Aorta (tissue), 5 donors: ENCODE results near the gene RALGPS1. TPM values are rescaled to one million over a fixed set of nuclear protein-coding genes. Genes with fewer than 3 reads are reported as not detected.
A peak's percentile ranks its signal among the peaks of the same experiment; 100 is the strongest.

Experiments used
- ATAC-seq: fragments of 200-7000 bp; cut with Tn5 transposase; one replicate; pipeline ENCODE4 v1.9.1; 2022; ENCODE audit warnings: moderate library complexity; ENCODE audit not compliant: low FRiP score
- DNase-seq, 2 donors: peaks; one replicate each; pipeline ENCODE4 v3.0.0-alpha.2; 2020
- H3K27ac ChIP-seq, 2 donors: one replicate each; pipeline ENCODE4 v1.5.1; 2013; ENCODE audit warnings: low read length in 2 of 2, mild to moderate bottlenecking in 2 of 2, moderate library complexity in 2 of 2, control low read depth in 1 of 2, inconsistent platforms in 1 of 2, low read depth in 1 of 2
- H3K27me3 ChIP-seq, 2 donors: one replicate each; pipeline ENCODE4 v1.6.1; 2013; ENCODE audit warnings: control low read depth in 1 of 2, low read length in 1 of 2, mild to moderate bottlenecking in 1 of 2, moderate library complexity in 1 of 2; ENCODE audit not compliant: insufficient read depth in 2 of 2, control insufficient read depth in 1 of 2
- H3K36me3 ChIP-seq, 2 donors: one replicate each; pipeline ENCODE4 v1.6.1; 2013; ENCODE audit warnings: control low read depth in 1 of 2, low read length in 1 of 2, mild to moderate bottlenecking in 1 of 2; ENCODE audit not compliant: insufficient read depth in 2 of 2, control insufficient read depth in 1 of 2
- H3K4me1 ChIP-seq, 2 donors: one replicate each; pipeline ENCODE4 v1.6.1; 2013; ENCODE audit warnings: low read length in 2 of 2, control low read depth in 1 of 2, mild to moderate bottlenecking in 1 of 2, moderate library complexity in 1 of 2; ENCODE audit not compliant: insufficient read depth in 2 of 2, control insufficient read depth in 1 of 2
- H3K4me3 ChIP-seq, 2 donors: one replicate each; pipeline ENCODE4 v1.5.1; 2013; ENCODE audit warnings: low read length in 2 of 2, control low read depth in 1 of 2, mild to moderate bottlenecking in 1 of 2
- H3K9me3 ChIP-seq: one replicate; pipeline ENCODE4 v1.6.1; 2013; ENCODE audit warnings: mild to moderate bottlenecking, low read length; ENCODE audit not compliant: control insufficient read depth
- WGBS, 2 donors: extraction: QIAGEN DNeasy Blood & Tissue Kit; methylation state at CpG; one replicate each; pipeline ENCODE4 v1.1.7; 2013; 5-methylcytosine and 5-hydroxymethylcytosine counted together
- intact Hi-C, 2 donors: fragments of 100-400 bp; cut with DNase I; formaldehyde crosslinking; loops; one replicate each; pipeline versions ENCODE4 v1.14.2 to v1.15.0; 2022
- polyA plus RNA-seq, 2 donors: library from polyadenylated mRNA; stranded (reverse); fragments of 200-250 nt; gene quantifications; one replicate each; pipeline ENCODE4 v1.2.3, GENCODE V29; 2013
- total RNA-seq, 2 donors: library from RNA; stranded (reverse); fragmentation: NEBNext Ultra II Directional; extraction: Animal tissue kit (Norgen Biotek cat#: 25700); gene quantifications; one replicate each; pipeline ENCODE4 v1.2.1, GENCODE V29; 2021
- donor health status: healthy with polysubstance abuse.
- donor health status: Bipolar disorder and iron deficiency.
- donor health status: DM: no; HTN: no; CAD: no.
- donor health status: DM: no; HTN: no; CAD: no.
- donor health status: DM: yes; HTN: yes; CAD: no.

RALGPS1 gene
- total and polyA plus RNA-seq, 4 donors, result 2.0 to 19.7 (median 8.3) TPM

DNA sequence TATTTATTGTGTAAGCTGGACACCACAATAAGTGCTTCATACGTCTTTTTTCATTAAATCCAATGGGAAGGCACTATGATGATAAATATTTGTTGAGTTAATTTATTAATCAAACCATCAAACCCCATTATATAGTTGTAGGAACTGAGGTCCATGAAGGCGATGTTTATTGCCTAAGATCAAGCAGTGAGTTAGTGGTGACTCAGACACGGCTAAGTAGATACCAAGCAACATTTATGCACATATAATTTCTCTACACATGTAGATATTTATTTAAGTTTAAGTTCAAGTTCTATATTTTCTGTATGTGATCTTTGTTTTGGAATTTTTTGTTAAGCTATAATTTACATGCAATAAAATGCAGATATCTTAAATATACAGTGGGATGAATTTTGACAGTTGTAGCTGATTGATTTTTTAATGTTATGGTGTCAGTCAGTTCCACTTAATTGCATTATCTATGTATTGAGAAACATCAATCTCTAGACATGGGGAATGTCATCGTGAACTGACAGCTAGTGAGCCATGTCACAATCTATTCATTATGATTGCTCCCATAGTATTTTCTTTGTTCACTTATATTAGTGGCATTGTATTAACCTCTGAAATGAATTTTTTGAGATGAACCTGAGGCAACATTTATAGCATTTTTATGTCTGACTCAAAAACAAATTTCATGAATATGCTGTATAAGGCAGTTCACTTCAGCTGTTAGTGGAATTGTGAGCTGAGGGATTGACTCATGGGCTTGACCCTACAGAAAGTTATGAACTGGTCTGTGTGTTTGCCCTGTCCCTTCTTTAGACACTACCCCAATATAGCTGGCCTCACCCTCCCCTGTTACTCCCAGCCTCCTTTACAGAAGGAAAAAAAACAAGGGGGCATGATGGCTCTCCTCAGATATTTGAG is 338.1 kb downstream of the RALGPS1 start:
- Histone ChIP-seq H3K4me3 (no peak overlapping the region), H3K36me3 (no peaks in the 10 kb centered on the region), H3K27ac (no peak overlapping the region), H3K9me3 (no peaks in the 10 kb centered on the region), H3K4me1 (peaks cover 0 to 5% of the 10 kb centered on the region in 2 donors), H3K27me3 (no peaks in the 10 kb centered on the region)
- intact Hi-C loops, result no loop called here
- no peak for DNase-seq
- no peak for ATAC-seq
- WGBS, 2 donors, result 94 to 96% methylated on average over 4 of the region's 4 CpGs

DNA sequence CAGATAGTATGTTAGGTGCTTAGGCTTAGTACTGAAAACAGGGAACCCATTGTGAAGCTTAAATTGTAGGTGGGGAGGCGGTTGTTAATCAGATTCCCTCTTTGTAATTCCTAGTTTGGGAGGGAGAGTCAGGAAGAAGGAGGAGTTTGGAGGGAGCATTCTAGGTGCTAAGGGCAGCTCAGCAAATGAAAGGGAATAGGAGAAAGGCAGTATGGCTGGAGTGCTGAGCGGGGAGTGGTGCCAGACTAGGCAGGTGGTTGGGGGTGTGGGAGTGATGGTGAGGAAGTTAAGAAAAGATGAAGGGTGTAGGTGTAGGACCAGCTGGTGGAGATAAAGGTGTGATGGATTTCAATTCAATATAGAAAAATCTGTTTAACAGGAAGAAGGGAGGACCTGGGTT is 338.9 kb downstream of the RALGPS1 start:
- Histone ChIP-seq H3K9me3 (no peaks in the 10 kb centered on the region), H3K27me3 (no peaks in the 10 kb centered on the region), H3K36me3 (no peaks in the 10 kb centered on the region), H3K4me1 (peaks cover 0 to 5% of the 10 kb centered on the region in 2 donors), H3K27ac (no peak overlapping the region), H3K4me3 (no peak overlapping the region)
- DNase-seq (no peak), ATAC-seq (no peak)
- 97 to 98% methylated on average over 2 of the region's 2 CpGs for WGBS, 2 donors
- intact Hi-C loops, result no loop called here

DNA sequence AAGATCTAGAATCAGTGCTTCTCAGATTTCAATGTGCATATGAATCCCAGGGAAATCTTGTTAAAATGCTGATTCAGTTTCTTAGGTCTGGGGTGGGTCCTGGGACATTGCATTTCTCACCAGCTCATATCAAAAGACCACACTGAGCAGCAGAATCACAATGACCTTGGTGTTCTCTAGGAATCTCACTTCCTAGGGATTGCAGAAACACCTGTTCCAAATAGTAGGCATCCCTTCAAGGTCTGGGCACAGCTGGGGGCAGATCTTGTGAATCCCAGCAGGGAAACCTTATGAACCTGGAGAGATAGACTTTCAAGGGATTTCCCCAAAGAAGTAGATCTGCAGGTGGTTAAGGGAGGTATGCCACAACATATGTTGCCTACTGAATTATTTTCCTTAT is 341.1 kb downstream of the RALGPS1 start:
- H3K36me3 ChIP-seq, result no peaks in the 10 kb centered on the region
- no peak overlapping the region for H3K4me3 ChIP-seq
- H3K27ac ChIP-seq, result no peak overlapping the region
- peaks cover 2 to 15% of the 10 kb centered on the region in 2 donors for H3K4me1 ChIP-seq
- ATAC-seq, result no peak
- H3K9me3 ChIP-seq, result no peaks in the 10 kb centered on the region
- no peaks in the 10 kb centered on the region for H3K27me3 ChIP-seq
- intact Hi-C loops, result loop anchor here in 1 of 2 donors (5.0 kb wide), 1 partner anchor 57 kb away; no protein-coding TSS in a partner anchor
- DNase-seq, result no peak

DNA sequence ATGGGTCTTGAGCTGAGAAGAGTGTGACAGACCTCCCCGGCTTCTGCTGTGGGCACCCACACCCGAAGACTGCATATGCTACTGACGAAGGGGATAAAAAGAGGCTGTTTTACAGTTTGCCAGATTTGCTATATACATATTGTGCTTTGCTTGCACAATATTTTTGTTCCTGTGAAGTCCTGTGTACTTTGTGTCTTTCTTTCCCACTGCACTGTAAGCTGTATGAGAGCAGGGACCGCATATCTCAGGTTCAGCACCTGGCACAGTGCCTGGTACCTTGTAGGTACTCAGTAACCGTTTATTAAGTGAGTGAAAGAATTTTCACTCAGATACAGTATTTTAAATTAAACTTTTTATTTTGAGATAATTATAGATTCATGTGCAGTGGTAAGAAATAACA is 341.7 kb downstream of the RALGPS1 start:
- no peak for ATAC-seq
- Histone ChIP-seq H3K36me3 (no peaks in the 10 kb centered on the region), H3K27me3 (no peaks in the 10 kb centered on the region), H3K9me3 (no peaks in the 10 kb centered on the region), H3K4me3 (no peak overlapping the region), H3K4me1 (peaks cover 2 to 15% of the 10 kb centered on the region in 2 donors), H3K27ac (no peak overlapping the region)
- WGBS, 2 donors, result 80 to 84% methylated on average over 5 of the region's 5 CpGs
- intact Hi-C loops, result loop anchor here in 1 of 2 donors (5.0 kb wide), 1 partner anchor 56 kb away; no protein-coding TSS in a partner anchor
- DNase-seq, result no peak

DNA sequence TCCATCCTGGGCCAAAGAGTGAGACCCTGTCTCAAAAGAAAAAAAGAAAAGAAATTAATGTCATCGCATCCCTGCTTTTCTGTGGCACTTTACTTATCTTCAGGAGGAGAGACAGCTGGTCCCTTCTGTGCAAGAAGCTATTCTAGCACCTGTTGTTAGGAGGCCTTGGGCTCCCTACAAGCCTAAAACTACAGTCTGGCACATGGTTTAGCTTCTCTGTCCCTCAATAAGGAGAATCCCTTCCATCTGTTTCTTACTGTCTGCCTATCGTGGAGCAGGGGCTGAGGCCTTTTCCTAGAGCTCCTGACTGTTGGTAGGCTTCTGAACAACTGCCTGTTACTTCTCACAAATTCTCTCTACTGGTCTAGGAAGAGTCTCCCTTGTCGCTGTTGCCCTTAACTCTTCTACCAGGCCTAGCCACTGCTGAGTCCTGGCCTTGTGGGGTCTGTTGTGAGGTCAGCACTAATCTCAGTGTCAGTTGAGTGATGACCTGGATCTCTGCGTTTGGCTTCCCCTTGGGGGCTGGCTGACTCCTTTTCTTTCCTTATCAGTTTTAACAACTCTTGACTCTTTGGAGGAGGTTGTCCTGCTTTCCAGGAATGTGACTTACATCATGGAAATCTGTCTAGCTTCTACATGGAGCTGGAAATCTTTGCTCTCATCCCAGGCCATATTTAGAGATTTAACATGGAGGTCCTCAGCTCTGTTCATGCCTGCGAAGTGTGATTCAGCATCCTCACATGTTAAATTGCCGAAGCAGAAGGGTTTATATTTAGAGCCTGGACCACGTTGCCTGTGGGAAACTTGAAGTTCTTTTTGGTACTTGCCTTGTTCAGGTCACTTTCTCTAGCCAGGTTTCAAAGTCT is 344.3 kb downstream of the RALGPS1 start:
- intact Hi-C loops, result loop anchor here in 1 of 2 donors (5.0 kb wide), 1 partner anchor 53 kb away; no protein-coding TSS in a partner anchor
- Histone ChIP-seq H3K4me3 (no peak overlapping the region), H3K9me3 (no peaks in the 10 kb centered on the region), H3K27me3 (no peaks in the 10 kb centered on the region), H3K27ac (peak overlapping the region; percentile 78 to 88), H3K36me3 (no peaks in the 10 kb centered on the region), H3K4me1 (peaks cover 2 to 18% of the 10 kb centered on the region in 2 donors)
- peak; percentile 69 for ATAC-seq
- DNase-seq, result no peak
- 32 to 38% methylated on average over 7 of the region's 7 CpGs for WGBS, 2 donors

DNA sequence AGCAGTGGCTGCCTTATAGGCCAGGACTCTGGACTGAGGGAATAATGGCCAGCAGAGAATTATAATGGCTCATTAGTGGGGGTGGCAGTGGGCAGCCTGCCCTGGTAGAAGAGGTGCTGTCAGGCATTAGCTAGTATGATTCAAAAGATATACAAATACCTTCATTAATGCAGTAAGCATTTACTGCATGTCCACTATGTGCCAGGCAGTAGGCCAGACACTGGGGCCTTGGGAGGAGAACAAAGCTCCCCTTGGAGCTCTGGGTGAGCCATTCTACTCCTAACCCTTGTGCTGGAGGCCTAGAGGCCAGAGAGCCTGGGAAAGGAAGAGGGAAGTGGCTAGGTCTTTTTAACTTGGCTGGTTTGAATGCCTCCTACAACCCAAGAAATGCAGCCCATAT is 348.0 kb downstream of the RALGPS1 start:
- intact Hi-C loops, result no loop called here
- no peak overlapping the region for H3K27ac ChIP-seq
- H3K9me3 ChIP-seq, result no peaks in the 10 kb centered on the region
- peaks cover 2 to 16% of the 10 kb centered on the region in 2 donors for H3K4me1 ChIP-seq
- H3K36me3 ChIP-seq, result no peaks in the 10 kb centered on the region
- no peaks in the 10 kb centered on the region for H3K27me3 ChIP-seq
- ATAC-seq, result no peak
- no peak overlapping the region for H3K4me3 ChIP-seq
- no peak for DNase-seq

DNA sequence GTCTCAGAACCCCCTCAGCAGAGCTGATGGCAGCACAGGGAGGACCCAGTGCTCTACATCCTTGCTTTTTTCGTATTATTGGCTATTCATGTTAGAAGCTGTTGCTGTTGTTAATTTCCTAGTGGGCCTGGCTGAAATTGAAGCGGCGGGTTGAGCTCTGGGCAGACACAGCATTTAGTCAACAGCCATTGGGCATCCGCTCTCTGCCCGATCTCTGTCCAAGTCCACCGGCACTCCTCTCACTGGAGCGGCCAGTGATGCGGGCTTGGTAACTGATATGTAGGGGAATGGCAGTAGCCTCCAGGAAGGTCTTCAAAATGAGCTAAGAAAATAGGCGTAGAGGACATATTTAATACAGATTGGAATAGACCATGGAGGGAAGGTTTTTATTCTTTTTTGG is 348.7 kb downstream of the RALGPS1 start:
- ATAC-seq, result no peak
- 41 to 45% methylated on average over 9 of the region's 9 CpGs for WGBS, 2 donors
- peaks cover 6 to 16% of the 10 kb centered on the region in 2 donors for H3K4me1 ChIP-seq
- no peak overlapping the region for H3K4me3 ChIP-seq
- H3K36me3 ChIP-seq, result no peaks in the 10 kb centered on the region
- no peaks in the 10 kb centered on the region for H3K9me3 ChIP-seq
- H3K27ac ChIP-seq, result peak overlapping the region in 1 of 2 donors; percentile 52
- H3K27me3 ChIP-seq, result no peaks in the 10 kb centered on the region
- DNase-seq, result no peak
- intact Hi-C loops, result no loop called here

DNA sequence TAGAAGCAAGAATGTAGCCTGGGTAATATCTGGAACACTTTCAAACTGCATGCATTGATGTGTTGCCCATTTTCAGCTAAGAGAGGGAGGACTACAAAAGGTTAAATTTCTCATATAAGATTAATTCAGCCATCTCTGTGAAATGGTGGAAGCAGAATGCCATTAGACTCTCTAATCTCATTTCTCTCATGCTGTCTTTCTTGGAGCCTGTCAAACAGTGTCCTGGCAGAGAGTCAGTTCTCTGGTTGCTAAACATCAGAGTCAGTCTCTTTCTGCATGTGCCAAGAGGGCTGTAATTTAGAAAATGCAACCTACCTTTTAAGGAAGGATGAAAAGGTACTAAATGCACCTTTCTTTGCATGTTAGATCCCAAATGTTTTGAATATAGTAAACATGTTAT is 349.1 kb downstream of the RALGPS1 start:
- Histone ChIP-seq H3K36me3 (no peaks in the 10 kb centered on the region), H3K9me3 (no peaks in the 10 kb centered on the region), H3K4me3 (no peak overlapping the region), H3K27ac (no peak overlapping the region), H3K27me3 (no peaks in the 10 kb centered on the region), H3K4me1 (peaks cover 6 to 16% of the 10 kb centered on the region in 2 donors)
- intact Hi-C loops, result no loop called here
- no peak for ATAC-seq
- DNase-seq, result no peak
